CD4-positive, alpha-beta memory T cell (primary cell): ENCODE results near the gene CCDC50. TPM values are rescaled to one million over a fixed set of nuclear protein-coding genes. Genes with fewer than 3 reads are reported as not detected.
A peak's percentile ranks its signal among the peaks of the same experiment; 100 is the strongest.

Source experiments
- CTCF ChIA-PET: fragments of 350-600 bp; sonication (Branson Sonifier 250); formaldehyde crosslinking; loops from one replicate; lab custom pipeline; 2021; ENCODE audit warnings: inconsistent platforms; ENCODE audit not compliant: partially characterized antibody; lab: Charles Lee
- POLR2A ChIA-PET: fragments of 350-600 bp; sonication (Branson Sonifier 250); formaldehyde crosslinking; loops from one replicate; lab custom pipeline; 2021; ENCODE audit not compliant: partially characterized antibody; lab: Charles Lee
- DNase-seq, 5 donors: peaks; one replicate each; pipeline versions ENCODE4 v3.0.0 to v3.0.0-alpha.2; 2020 to 2022; ENCODE audit warnings: mixed read lengths in 1 of 5
- H3K27ac ChIP-seq: one replicate; pipeline ENCODE4 v1.7.0; 2013; ENCODE audit warnings: low read depth, low read length
- H3K27me3 ChIP-seq: 2 replicates; pipeline ENCODE4 v1.7.0; 2013; ENCODE audit warnings: mild to moderate bottlenecking, low read length, moderate library complexity; ENCODE audit not compliant: insufficient read depth
- H3K36me3 ChIP-seq: 2 replicates; pipeline ENCODE4 v1.7.0; 2013; ENCODE audit warnings: mild to moderate bottlenecking, low read length, moderate library complexity; ENCODE audit not compliant: insufficient read depth
- H3K4me1 ChIP-seq: 2 replicates; pipeline ENCODE4 v1.7.0; 2013; ENCODE audit warnings: mild to moderate bottlenecking, low read length, moderate library complexity; ENCODE audit not compliant: insufficient read depth
- H3K4me3 ChIP-seq, 2 donors: one replicate each; pipeline ENCODE4 v1.7.0; 2013; ENCODE audit warnings: low read length in 2 of 2, mild to moderate bottlenecking in 1 of 2
- H3K9me3 ChIP-seq, 2 donors: one replicate each; pipeline ENCODE4 v1.7.0; 2013; ENCODE audit warnings: low read length in 2 of 2, control low read depth in 1 of 2; ENCODE audit not compliant: control insufficient read depth in 1 of 2
- H3K27ac Mint-ChIP-seq, 7 donors: one replicate each; pipeline ENCODE4 v1.8.0; 2020 to 2021; ENCODE audit warnings: mixed read lengths in 7 of 7, mild to moderate bottlenecking in 6 of 7, inconsistent platforms in 3 of 7, moderate library complexity in 3 of 7
- H3K27me3 Mint-ChIP-seq, 2 donors: one replicate each; pipeline ENCODE4 v1.8.0; 2020 to 2021; ENCODE audit warnings: mixed read lengths in 2 of 2
- H3K36me3 Mint-ChIP-seq, 2 donors: one replicate each; pipeline ENCODE4 v1.8.0; 2020 to 2021; ENCODE audit warnings: mixed read lengths in 2 of 2, inconsistent platforms in 1 of 2, mild to moderate bottlenecking in 1 of 2
- H3K4me1 Mint-ChIP-seq, 4 donors: one replicate each; pipeline ENCODE4 v1.8.0; 2020 to 2021; ENCODE audit warnings: mixed read lengths in 4 of 4, mild to moderate bottlenecking in 1 of 4
- H3K4me3 Mint-ChIP-seq, 8 donors: one replicate each; pipeline ENCODE4 v1.8.0; 2020 to 2021; ENCODE audit warnings: mixed read lengths in 8 of 8, mild to moderate bottlenecking in 7 of 8, moderate library complexity in 6 of 8, inconsistent platforms in 3 of 8
- H3K9me3 Mint-ChIP-seq, 8 donors: one replicate each; pipeline ENCODE4 v1.8.0; 2020 to 2021; ENCODE audit warnings: mixed read lengths in 8 of 8, mild to moderate bottlenecking in 5 of 8, inconsistent platforms in 3 of 8, moderate library complexity in 1 of 8
- intact Hi-C: fragments of 100-400 bp; cut with micrococcal nuclease; formaldehyde crosslinking; loops from one replicate; pipeline ENCODE4 v1.15.1; 2023
- polyA plus RNA-seq, 2 donors: library from polyadenylated mRNA; unstranded; fragments of 300-500 nt; fragmentation: Illumina TruSeq; gene quantifications; one replicate each; pipeline ENCODE4 v1.2.3, GENCODE V29; 2021
- total RNA-seq, 2 experiments: library from RNA; stranded (reverse); gene quantifications; one replicate each; pipeline ENCODE4 v1.2.3, GENCODE V29; 2021

Gene CCDC50
- total and polyA plus RNA-seq, 4 experiments from 2014 or later, result 3.8 to 10.1 (median 7.2) TPM

DNA sequence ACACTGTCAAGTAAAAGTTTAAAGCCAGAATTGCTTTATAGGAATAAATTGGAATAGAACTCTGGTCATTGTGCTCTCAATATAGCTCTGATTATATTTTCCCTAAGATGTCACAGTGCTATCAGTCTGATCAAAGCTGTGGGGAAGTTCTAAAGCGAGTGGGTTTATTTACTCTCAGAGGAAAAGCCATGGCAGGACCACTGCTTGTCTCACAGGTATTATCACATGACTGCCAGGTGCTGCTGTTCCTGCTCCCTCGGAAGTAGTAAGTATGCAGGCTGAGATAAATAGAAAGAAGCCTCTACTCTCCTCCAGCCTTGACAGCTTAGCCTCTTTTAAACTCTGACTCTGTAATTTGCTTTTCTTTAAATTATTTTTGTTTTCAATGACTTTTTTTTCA lies 50.3 kb downstream of the CCDC50 start:
- no peaks in the 10 kb centered on the region for H3K27me3 Mint-ChIP-seq
- CTCF ChIA-PET, result no interaction called here
- H3K9me3 Mint-ChIP-seq, result no peaks in the 10 kb centered on the region

DNA sequence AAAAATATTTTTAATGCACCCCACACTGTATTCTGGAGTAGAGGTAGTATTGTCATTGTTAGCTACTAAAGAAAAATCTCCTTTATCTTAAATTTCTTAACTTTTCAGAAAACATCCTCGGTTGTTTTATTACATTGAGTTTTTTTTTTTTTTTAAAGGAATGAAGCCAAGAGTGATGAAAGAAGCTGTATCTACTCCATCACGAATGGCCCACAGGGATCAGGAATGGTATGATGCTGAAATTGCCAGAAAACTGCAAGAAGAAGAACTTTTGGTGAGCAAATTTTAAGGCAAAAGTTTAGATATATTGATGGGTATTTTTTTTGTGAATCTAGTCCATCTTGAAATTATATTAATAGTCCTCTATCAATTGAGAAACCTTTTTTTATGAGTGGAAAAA lies 50.8 kb downstream of the CCDC50 start:
- H3K36me3 ChIP-seq, result no peaks in the 10 kb centered on the region
- Mint-ChIP-seq H3K4me1 (peaks cover 0 to 8% (median 4%) of the 10 kb centered on the region in 4 donors), H3K4me3 (no peak overlapping the region), H3K27ac (no peak overlapping the region), H3K9me3 (no peaks in the 10 kb centered on the region), H3K27me3 (no peaks in the 10 kb centered on the region), H3K36me3 (peaks cover 0 to 21% of the 10 kb centered on the region in 2 donors)
- intact Hi-C loops, result no loop called here
- H3K27me3 ChIP-seq, result no peaks in the 10 kb centered on the region
- no peaks in the 10 kb centered on the region for H3K4me1 ChIP-seq
- no peak for DNase-seq
- H3K27ac ChIP-seq, result no peak overlapping the region
- H3K4me3 ChIP-seq, result no peak overlapping the region
- POLR2A ChIA-PET, result no interaction called here
- H3K9me3 ChIP-seq, result no peaks in the 10 kb centered on the region
- CTCF ChIA-PET, result no interaction called here

More for the DNA sequence above, 50.3 kb downstream of the CCDC50 start:
- Histone ChIP-seq H3K4me3 (no peak overlapping the region), H3K4me1 (no peaks in the 10 kb centered on the region), H3K27me3 (no peaks in the 10 kb centered on the region), H3K36me3 (no peaks in the 10 kb centered on the region), H3K27ac (no peak overlapping the region), H3K9me3 (no peaks in the 10 kb centered on the region)
- Mint-ChIP-seq H3K27ac (no peak overlapping the region), H3K36me3 (peaks cover 0 to 21% of the 10 kb centered on the region in 2 donors), H3K4me3 (no peak overlapping the region), H3K4me1 (peaks cover 0 to 8% (median 4%) of the 10 kb centered on the region in 4 donors)
- peak in 2 of 5 donors; percentile 6 to 16 for DNase-seq
- POLR2A ChIA-PET, result no interaction called here
- intact Hi-C loops, result loop anchor here (10.0 kb wide), 1 partner anchor 125 kb away; no protein-coding TSS in a partner anchor

DNA sequence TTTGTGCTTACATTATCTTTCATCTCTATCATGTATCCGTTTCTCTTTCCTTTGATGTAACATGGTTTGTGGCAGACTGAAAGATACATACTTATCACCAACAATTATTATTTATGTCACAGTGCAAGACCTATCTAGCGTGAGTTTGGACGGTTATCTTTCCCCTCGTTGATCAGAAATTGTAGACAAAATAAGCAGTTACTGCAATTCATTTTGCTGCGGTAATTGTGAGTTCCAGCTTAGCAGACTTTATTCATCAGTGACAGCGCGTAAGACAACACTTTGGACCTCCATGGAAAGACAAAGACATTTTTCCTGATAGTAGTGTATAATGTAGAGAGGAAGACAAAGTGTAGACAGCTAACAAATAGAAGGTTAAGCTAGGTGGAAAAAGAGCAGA lies 52.1 kb downstream of the CCDC50 start:
- no peak for DNase-seq
- intact Hi-C loops, result no loop called here
- Histone ChIP-seq H3K4me3 (no peak overlapping the region), H3K27ac (no peak overlapping the region), H3K36me3 (no peaks in the 10 kb centered on the region), H3K4me1 (no peaks in the 10 kb centered on the region), H3K9me3 (no peaks in the 10 kb centered on the region), H3K27me3 (no peaks in the 10 kb centered on the region)
- peaks cover 0 to 8% (median 4%) of the 10 kb centered on the region in 4 donors for H3K4me1 Mint-ChIP-seq
- POLR2A ChIA-PET, result no interaction called here
- H3K27me3 Mint-ChIP-seq, result no peaks in the 10 kb centered on the region
- CTCF ChIA-PET, result no interaction called here
- H3K9me3 Mint-ChIP-seq, result no peaks in the 10 kb centered on the region
- H3K4me3 Mint-ChIP-seq, result no peak overlapping the region
- no peak overlapping the region for H3K27ac Mint-ChIP-seq
- H3K36me3 Mint-ChIP-seq, result peaks cover 0 to 15% of the 10 kb centered on the region in 2 donors

GRCh38 chr3:191382661-191383060 lies 53.5 kb downstream of the CCDC50 start:
- CTCF ChIA-PET, result no interaction called here
- H3K36me3 ChIP-seq, result no peaks in the 10 kb centered on the region
- Mint-ChIP-seq H3K4me3 (no peak overlapping the region), H3K4me1 (peaks cover 0 to 8% (median 4%) of the 10 kb centered on the region in 4 donors), H3K27ac (no peak overlapping the region), H3K36me3 (peaks cover 2 to 15% of the 10 kb centered on the region in 2 donors), H3K9me3 (peaks cover 0 to 2% (median 0%) of the 10 kb centered on the region in 8 donors), H3K27me3 (no peaks in the 10 kb centered on the region)
- no peaks in the 10 kb centered on the region for H3K4me1 ChIP-seq
- no peak for DNase-seq
- no peak overlapping the region for H3K27ac ChIP-seq
- no peaks in the 10 kb centered on the region for H3K9me3 ChIP-seq
- POLR2A ChIA-PET, result interaction anchor here (1.1 kb wide), 1 partner anchor 8 kb away, joined by 3 read pairs; no protein-coding TSS in a partner anchor
- intact Hi-C loops, result no loop called here
- H3K27me3 ChIP-seq, result no peaks in the 10 kb centered on the region
- H3K4me3 ChIP-seq, result no peak overlapping the region

GRCh38 chr3:191383124-191383523 lies 53.9 kb downstream of the CCDC50 start:
- H3K27ac Mint-ChIP-seq, result no peak overlapping the region
- H3K9me3 Mint-ChIP-seq, result peaks cover 0 to 2% (median 0%) of the 10 kb centered on the region in 8 donors
- H3K4me3 Mint-ChIP-seq, result no peak overlapping the region
- H3K27me3 Mint-ChIP-seq, result no peaks in the 10 kb centered on the region
- ChIA-PET POLR2A (interaction anchor here (1.1 kb wide), 1 partner anchor 8 kb away, joined by 3 read pairs; no protein-coding TSS in a partner anchor), CTCF (no interaction called here)
- DNase-seq, result no peak
- no peaks in the 10 kb centered on the region for H3K9me3 ChIP-seq
- no peaks in the 10 kb centered on the region for H3K27me3 ChIP-seq
- H3K36me3 ChIP-seq, result no peaks in the 10 kb centered on the region
- no peak overlapping the region for H3K4me3 ChIP-seq
- H3K4me1 Mint-ChIP-seq, result peaks cover 0 to 8% (median 3%) of the 10 kb centered on the region in 4 donors
- peaks cover 2 to 15% of the 10 kb centered on the region in 2 donors for H3K36me3 Mint-ChIP-seq
- no peak overlapping the region for H3K27ac ChIP-seq
- intact Hi-C loops, result no loop called here
- no peaks in the 10 kb centered on the region for H3K4me1 ChIP-seq

DNA sequence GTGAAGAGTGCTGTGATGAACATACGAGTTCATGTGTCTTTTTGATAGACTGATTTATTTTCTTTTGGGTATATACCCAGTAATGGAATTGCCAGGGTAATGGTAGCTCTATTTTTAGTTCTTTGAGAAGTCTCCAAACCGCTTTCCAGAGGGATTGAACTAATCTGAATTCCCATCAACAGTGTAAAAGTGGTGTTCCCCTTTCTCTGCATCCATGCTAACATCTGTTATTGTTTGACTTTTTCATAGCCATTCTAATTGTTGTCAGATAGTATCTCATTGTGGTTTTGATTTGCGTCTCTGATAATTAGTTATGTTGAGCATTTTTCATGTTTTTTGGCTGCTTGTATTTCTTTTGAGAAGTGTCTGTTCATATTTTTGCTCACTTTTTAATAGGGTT lies 55.9 kb downstream of the CCDC50 start:
- Mint-ChIP-seq H3K27me3 (no peaks in the 10 kb centered on the region), H3K9me3 (peaks cover 0 to 2% (median 0%) of the 10 kb centered on the region in 8 donors), H3K36me3 (peaks cover 2 to 15% of the 10 kb centered on the region in 2 donors), H3K27ac (no peak overlapping the region), H3K4me1 (peaks cover 0 to 6% (median 2%) of the 10 kb centered on the region in 4 donors), H3K4me3 (no peak overlapping the region)
- no peaks in the 10 kb centered on the region for H3K4me1 ChIP-seq
- POLR2A ChIA-PET, result no interaction called here
- no peaks in the 10 kb centered on the region for H3K36me3 ChIP-seq
- no peak overlapping the region for H3K4me3 ChIP-seq
- H3K27me3 ChIP-seq, result no peaks in the 10 kb centered on the region
- H3K27ac ChIP-seq, result no peak overlapping the region
- intact Hi-C loops, result no loop called here
- CTCF ChIA-PET, result no interaction called here
- no peak for DNase-seq
- H3K9me3 ChIP-seq, result no peaks in the 10 kb centered on the region

DNA sequence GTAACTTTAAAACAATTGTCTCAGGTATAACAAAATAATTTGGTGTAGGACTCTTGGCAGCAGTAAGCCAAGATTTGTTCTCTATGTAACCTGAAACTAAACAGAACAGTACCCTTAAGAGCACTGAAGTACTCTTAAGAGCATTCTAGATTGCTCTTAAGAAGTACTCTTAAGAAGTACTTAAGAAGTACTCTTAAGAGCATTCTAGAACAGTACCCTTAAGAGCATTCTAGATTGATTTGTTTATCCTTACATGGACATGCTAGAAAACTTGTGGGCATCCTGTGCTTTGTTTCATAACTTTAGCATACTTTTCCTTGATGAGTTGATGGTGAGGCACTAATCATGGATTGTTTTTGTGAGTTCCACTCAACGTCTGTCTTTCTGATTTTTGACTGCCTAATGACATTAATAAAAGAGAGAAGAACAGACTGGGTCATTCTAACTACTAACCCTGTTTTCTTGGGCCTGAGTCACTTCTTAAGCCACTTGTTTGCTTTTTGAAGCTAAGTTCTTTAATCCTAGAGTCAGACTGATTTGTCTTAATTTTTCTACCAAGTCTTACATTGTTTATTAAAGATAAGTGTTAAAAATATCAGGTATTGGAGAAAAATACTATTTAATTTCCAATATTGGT lies 58.4 kb downstream of the CCDC50 start:
- Mint-ChIP-seq H3K4me3 (no peak overlapping the region), H3K27ac (no peak overlapping the region), H3K27me3 (no peaks in the 10 kb centered on the region), H3K4me1 (no peaks in the 10 kb centered on the region), H3K9me3 (peaks cover 0 to 2% (median 0%) of the 10 kb centered on the region in 8 donors), H3K36me3 (peaks cover 2 to 17% of the 10 kb centered on the region in 2 donors)
- CTCF ChIA-PET, result no interaction called here
- Histone ChIP-seq H3K9me3 (no peaks in the 10 kb centered on the region), H3K27me3 (no peaks in the 10 kb centered on the region), H3K36me3 (no peaks in the 10 kb centered on the region), H3K4me3 (no peak overlapping the region), H3K27ac (no peak overlapping the region), H3K4me1 (no peaks in the 10 kb centered on the region)
- POLR2A ChIA-PET, result no interaction called here
- DNase-seq, result no peak
- intact Hi-C loops, result no loop called here
